Effector CD4-positive, alpha-beta T cell (primary cell): ENCODE measurements around the gene DOP1B.
"Not testable (repeated sequence)": the region's sequence is repeated elsewhere in the genome, so short reads cannot be mapped to it uniquely, and the experiment has no call there.

Experiments used
- DNase-seq: peaks from one replicate; pipeline ENCODE4 v3.0.0-alpha.2; 2020

DOP1B gene

DNA sequence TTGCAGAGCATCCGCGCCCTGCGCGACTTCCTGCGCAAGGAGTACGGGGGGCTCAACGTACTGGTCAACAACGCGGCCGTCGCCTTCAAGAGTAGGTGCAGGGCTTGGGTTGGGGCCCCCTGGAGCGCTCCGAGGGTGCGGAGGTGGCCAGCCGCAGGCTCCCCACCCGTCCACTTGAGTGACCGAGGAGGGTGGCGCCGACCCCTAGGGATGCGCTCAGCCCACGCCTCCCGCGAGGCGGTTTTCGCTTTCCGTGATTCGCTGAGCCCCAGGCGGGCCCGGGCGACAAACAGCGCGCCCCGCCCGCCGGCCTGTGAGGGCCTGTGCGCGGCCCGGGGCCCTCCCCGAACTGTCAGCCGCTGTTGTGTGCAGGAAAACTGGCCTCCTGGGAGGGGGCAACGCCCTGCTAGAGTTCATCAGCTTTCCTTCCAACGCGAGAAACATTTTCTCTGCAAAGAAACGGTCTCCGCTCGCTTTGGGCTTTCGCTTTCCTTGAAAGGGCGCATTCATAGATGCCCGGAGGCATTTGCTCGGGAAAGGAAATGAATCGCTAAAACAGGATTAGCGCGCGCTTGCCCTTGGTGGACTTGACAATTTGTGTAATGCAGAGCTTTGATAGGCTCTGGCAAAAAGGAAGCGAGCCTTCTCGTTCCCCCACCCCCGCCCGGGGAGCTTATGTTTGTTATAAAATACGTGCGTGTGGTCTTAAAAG lies 21.1 kb upstream of the DOP1B start:
- DNase-seq = peak; percentile 26

DNA sequence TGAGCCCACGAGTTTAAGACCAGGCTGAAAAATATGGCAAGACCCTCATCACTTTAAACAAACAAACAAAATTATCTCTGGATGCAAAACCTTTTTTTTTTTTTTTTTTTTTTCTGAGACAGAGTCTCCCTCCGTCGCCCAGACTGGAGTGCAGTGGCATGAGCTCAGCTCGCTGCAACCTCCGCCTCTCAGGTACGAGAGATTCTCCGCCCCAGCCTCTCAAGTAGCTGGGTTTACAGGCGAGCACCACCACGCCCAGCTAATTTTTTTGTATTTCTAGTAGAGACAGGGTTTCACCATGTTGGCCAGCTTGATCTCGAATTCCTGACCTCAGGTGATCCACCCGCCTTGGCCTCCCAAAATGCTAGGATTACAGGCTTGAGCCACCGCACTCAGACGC lies 16.8 kb upstream of the DOP1B start:
- DNase-seq = not testable (repeated sequence)

GRCh38 chr21:36141513-36141925 lies 15.1 kb upstream of the DOP1B start:
- peak; percentile 91 for DNase-seq

- not testable (repeated sequence) for DNase-seq
Measured at GRCh38 chr21:36144233-36144632, 12.4 kb upstream of the DOP1B start.

DNA sequence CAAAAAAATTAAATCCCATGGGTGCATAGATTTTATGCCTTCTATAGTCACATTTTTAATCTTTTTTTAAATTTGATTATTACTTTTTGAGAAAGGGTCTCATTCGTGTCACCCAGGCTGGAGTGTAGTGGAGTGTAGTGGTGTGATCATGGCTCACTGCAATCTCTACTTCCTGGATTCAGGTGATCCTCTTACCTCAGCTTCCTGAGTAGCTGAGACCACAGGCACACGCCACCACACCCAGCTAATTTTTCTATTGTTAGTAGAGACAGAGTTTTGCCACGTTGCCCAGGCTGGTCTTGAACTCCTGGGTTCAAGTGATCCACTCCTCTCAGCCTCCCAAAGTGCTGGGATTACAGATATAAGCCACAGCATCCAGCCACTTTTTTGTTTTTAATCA lies 11.4 kb upstream of the DOP1B start:
- DNase-seq = no peak

DNA sequence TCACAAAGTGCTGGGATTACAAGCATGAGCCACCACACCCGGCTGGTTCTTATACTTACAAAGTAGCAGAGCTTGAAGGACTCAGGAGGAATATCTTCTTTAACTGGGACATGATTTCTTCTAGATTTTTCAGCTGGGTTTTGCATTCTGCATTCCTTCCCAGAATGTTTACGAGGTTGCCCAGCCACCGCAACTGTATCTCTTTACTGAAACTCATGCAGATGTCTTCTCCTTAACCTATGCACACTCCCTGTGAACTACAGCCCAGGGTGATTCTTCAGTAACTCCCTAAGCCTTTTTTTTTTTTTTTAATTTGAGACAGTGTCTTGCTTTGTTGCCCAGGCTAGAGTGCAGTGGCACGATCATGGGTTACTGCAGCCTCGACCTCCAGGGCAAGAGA lies 8.7 kb upstream of the DOP1B start:
- no peak for DNase-seq

- no peak for DNase-seq
Measured at GRCh38 chr21:36148886-36149285, 7.7 kb upstream of the DOP1B start.

- DNase-seq = no peak
Measured at GRCh38 chr21:36149788-36150711, 6.6 kb upstream of the DOP1B start.

DNA sequence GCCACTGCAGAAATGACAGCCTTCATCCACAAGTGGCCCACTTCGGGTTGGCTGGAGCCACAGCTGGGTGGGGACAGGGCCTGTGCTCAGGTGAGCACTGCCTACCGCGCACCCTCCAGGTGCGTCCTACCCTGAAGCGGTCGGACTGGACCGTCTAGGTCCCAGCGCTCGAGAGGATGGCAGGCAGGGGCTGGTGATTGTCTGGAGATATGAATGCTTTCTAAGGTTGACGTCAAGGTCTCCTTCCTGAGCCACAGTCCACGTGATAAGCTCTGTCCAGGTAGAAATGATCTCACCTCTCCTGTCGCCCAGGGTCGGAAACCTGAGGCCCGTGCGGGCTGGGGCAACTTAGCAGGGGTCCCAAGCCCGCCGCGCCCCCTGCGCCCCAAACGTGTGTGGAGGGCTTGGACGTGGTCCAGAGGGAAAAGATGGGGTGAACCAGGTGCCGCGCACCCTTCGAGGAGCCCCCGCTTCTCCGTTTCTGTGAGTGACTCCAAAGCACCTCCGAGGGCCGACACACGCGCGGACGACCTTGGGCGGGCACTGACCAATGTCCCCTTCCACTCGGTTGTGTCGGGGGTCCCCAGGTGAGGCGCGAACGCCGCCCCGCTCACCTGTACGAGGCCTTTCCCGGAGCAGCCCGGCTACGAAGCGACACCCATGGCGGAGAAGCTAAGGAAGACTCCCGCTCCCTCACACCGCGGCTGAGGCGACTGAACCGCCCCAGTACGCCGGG lies 853 bp upstream of the DOP1B start:
- no peak for DNase-seq

DNA sequence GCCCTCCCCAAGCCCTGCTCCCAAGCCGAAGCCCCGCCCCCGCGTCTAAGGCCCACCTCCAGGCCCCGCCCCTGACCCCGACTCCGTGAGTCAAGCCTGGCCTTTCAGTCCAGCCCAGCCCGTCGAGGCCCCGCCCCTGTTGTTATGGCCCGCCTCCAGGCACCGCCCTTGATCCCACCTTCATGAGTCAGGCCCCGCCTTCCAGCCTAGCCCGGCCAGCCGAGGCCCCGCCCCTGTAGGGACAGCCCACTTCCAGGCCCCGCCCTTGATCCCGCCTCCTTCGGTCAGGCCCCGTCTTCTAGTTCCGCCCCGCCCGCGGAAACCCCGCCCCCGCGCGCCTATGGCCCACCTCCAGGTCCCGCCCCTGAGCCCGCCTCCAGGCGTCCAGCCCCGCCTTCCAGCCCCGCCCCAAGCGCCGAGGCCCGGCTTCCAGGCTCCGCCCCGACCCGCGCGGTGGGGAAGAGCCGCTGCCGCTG lies 247 bp upstream of the DOP1B start:
- DNase-seq = peak; percentile 99

GRCh38 chr21:36159356-36159921 lies 2.8 kb downstream of the DOP1B start:
- DNase-seq = no peak

- DNase-seq = no peak
Measured at GRCh38 chr21:36160850-36161178, 4.2 kb downstream of the DOP1B start.

- no peak for DNase-seq
Measured at GRCh38 chr21:36162631-36163030, 6.0 kb downstream of the DOP1B start.

- DNase-seq = no peak
Measured at GRCh38 chr21:36163750-36164741, 7.4 kb downstream of the DOP1B start.

- DNase-seq = no peak
Measured at GRCh38 chr21:36165356-36165755, 8.7 kb downstream of the DOP1B start.

DNA sequence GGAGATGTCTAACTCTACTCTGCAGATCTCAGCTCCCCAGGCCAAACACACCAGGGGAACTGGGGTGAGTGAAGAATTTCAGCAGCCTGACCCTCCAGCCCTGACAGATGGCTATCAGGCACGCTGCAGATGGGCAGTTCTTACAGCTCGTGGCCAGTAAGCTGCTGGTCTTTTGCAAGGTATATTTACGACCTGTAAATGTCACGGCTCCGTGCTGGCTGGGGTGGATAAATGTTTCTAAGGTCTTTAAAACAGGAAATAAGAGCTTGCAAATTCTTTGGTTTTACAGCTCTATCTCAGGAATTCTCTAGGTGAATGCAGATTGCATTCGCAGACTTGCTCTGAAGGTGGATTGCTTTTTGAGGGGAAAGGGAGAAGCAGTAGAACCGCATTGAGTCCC lies 10.1 kb downstream of the DOP1B start:
- DNase-seq = no peak

- no peak for DNase-seq
Measured at GRCh38 chr21:36167541-36167940, 10.9 kb downstream of the DOP1B start.

DNA sequence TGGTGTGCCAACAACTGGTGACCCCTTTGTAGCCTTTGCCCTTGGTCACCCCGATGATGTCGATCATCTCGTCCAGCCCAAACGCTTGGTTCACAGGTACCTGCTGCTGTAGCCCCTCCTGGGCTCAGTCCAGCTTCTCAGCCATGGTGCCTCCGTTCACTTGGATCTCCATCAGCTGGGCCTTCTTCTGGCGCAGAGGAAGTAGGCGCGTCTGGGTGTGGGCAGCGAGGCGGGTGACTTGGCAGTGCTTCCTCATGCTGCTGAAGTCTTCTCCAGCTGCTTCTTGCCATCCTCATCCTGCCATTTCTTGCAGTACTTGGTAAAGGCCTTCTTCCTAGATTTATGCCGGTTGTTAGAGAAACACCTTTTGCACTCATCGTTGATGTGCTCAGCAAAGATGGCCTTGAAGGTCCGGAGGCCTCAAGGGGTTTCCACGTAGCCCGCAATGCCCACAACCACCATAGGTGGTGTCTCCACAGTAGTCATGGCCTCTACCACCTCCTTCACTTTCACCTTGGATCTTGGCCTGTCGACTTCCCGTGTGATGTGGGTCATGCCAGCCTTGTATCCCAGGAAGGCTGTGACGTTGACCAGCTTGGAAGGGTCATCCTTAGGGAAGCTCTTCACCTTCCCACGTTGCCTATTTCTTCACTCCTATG lies 13.0 kb downstream of the DOP1B start:
- no peak for DNase-seq

- no peak for DNase-seq
Measured at GRCh38 chr21:36170823-36171222, 14.2 kb downstream of the DOP1B start.

DNA sequence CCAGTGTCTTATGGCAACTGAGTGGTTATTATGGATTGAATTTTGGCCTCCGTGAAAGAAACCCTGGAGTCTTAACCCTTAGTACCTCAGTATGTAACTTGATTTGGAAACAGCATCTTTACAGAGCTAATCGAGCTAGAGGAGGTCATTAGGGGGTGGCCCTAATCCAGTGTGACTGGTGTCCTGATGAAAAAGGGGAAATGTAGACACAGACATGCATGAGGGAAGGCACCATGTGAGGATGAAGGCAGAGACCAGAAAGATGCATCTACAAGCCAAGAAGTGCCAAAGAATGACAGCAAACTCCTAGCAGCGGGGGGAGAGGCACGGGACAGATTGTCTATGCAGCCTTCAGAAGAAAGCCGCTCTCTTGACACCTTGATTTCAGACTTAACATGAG lies 14.7 kb downstream of the DOP1B start:
- no peak for DNase-seq

DNA sequence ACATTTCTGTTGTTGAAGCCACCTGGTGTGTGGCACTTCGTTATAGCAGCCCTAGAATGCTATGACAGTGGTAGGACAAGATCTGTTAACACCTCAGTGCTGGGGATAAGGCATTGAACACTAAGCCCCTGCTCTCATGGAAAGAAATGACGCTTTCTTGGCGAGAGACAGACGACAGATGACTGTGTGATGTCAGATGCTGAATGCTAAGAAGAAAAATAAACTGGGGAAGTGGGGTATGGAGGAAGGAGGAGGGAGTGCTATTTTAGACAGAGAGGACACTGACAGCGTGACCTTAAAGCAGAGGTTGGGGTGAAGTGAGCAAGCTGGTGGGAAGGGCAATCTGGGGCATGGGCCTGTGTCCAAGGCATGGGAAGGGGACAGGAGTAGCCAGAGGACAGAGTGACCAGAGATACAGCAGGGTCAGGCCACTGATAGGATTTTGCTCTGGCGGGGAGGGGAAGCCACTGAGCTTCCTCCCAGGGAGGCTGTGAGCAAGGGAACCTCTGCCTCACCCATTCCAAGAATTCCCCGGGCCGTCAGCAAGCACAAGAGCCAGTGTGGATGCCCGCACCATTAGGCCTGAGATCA lies 15.2 kb downstream of the DOP1B start:
- DNase-seq = no peak
